ENCODE results near the gene PEDS1. TPM values are rescaled to one million over a fixed set of nuclear protein-coding genes. Genes with fewer than 3 reads are reported as not detected.

The PEDS1 gene
- total and polyA plus RNA-seq, 4 experiments from 2014 or later, result 14.7 to 25.1 (median 16.8) TPM

- Histone ChIP-seq H3K4me3 (ENCODE audit: low read length in 2 of 2) (no peak overlapping the region), H3K9me3 (ENCODE audit: control insufficient read depth in 1 of 2, low read length in 2 of 2) (no peaks in the 10 kb centered on the region), H3K4me1 (ENCODE audit: insufficient read depth, low read length) (peaks cover 6% of the 10 kb centered on the region), H3K36me3 (ENCODE audit: insufficient read depth, low read length) (no peaks in the 10 kb centered on the region), H3K27me3 (ENCODE audit: insufficient read depth, low read length) (no peaks in the 10 kb centered on the region), H3K27ac (ENCODE audit: low read depth, low read length) (no peak overlapping the region)
- Mint-ChIP-seq H3K27ac (peak overlapping the region in 2 of 7 donors; percentile 25 to 75), H3K4me1 (peaks cover 0 to 20% (median 5%) of the 10 kb centered on the region in 4 donors), H3K4me3 (peak overlapping the region in 4 of 8 donors; percentile 7 to 84 (median 40)), H3K9me3 (no peaks in the 10 kb centered on the region), H3K36me3 (peaks cover 0 to 4% of the 10 kb centered on the region in 2 donors), H3K27me3 (peaks cover 11 to 15% of the 10 kb centered on the region in 2 donors)
- CTCF ChIA-PET (ENCODE audit: partially characterized antibody), result interaction anchor here (0.8 to 14.2 kb wide), 19 partner anchors 8 to 561 kb away, joined by 3 to 330 read pairs (median 3); no protein-coding TSS in a partner anchor
- POLR2A ChIA-PET (ENCODE audit: partially characterized antibody), result interaction anchor here (4.4 kb wide), 1 partner anchor 276 kb away, joined by 23 read pairs; no protein-coding TSS in a partner anchor
- DNase-seq, result no peak
- intact Hi-C loops (cut with micrococcal nuclease), result loop anchor here (5.0 kb wide), 1 partner anchor 450 kb away; no protein-coding TSS in a partner anchor
Observed at GRCh38 chr20:50187403-50188051, 34.0 kb upstream of the PEDS1 start.

DNA sequence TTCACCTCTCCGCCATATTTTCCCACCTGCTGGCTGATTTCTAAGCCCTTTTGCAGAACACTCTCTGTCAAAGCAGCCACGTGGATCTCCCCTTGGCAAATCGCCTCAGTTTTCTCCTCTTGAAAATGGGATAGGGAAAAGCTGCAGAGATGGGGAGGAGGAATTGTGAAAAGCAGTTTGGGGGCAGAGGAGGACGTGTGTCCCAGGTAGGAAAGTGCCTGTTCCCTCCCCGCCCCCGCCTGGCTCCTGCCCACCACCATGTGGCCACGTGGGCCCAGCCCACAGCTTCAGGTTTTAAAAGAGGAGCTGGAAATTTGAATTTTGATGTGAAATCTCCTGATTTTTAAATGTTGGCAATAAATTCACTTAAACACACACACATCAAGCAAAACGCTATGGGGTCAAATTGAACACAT lies 33.5 kb upstream of the PEDS1 start:
- Histone ChIP-seq H3K27ac (ENCODE audit: low read depth, low read length) (no peak overlapping the region), H3K27me3 (ENCODE audit: insufficient read depth, low read length) (no peaks in the 10 kb centered on the region), H3K9me3 (ENCODE audit: control insufficient read depth in 1 of 2, low read length in 2 of 2) (no peaks in the 10 kb centered on the region), H3K36me3 (ENCODE audit: insufficient read depth, low read length) (no peaks in the 10 kb centered on the region), H3K4me1 (ENCODE audit: insufficient read depth, low read length) (peaks cover 5% of the 10 kb centered on the region), H3K4me3 (ENCODE audit: low read length in 2 of 2) (no peak overlapping the region)
- Mint-ChIP-seq H3K9me3 (no peaks in the 10 kb centered on the region), H3K27ac (no peak overlapping the region), H3K36me3 (no peaks in the 10 kb centered on the region), H3K4me3 (no peak overlapping the region), H3K4me1 (peaks cover 0 to 15% (median 3%) of the 10 kb centered on the region in 4 donors), H3K27me3 (peaks cover 11 to 15% of the 10 kb centered on the region in 2 donors)
- POLR2A ChIA-PET (ENCODE audit: partially characterized antibody), result no interaction called here
- no peak for DNase-seq
- CTCF ChIA-PET (ENCODE audit: partially characterized antibody), result interaction anchor here (0.8 to 14.2 kb wide), 12 partner anchors 8 to 401 kb away, joined by 3 to 330 read pairs (median 3); no protein-coding TSS in a partner anchor
- intact Hi-C loops (cut with micrococcal nuclease), result loop anchor here (1.0 to 5.0 kb wide), 6 partner anchors 273 to 562 kb away; no protein-coding TSS in a partner anchor

GRCh38 chr20:50186151-50186885 lies 32.8 kb upstream of the PEDS1 start:
- H3K4me3 ChIP-seq (ENCODE audit: low read length in 2 of 2), result no peak overlapping the region
- H3K27me3 ChIP-seq (ENCODE audit: insufficient read depth, low read length), result no peaks in the 10 kb centered on the region
- peak overlapping the region in 1 of 8 donors; percentile 52 for H3K4me3 Mint-ChIP-seq
- no peaks in the 10 kb centered on the region for H3K9me3 Mint-ChIP-seq
- peaks cover 0 to 14% (median 3%) of the 10 kb centered on the region in 4 donors for H3K4me1 Mint-ChIP-seq
- peaks cover 11 to 15% of the 10 kb centered on the region in 2 donors for H3K27me3 Mint-ChIP-seq
- H3K27ac ChIP-seq (ENCODE audit: low read depth, low read length), result no peak overlapping the region
- no peaks in the 10 kb centered on the region for H3K36me3 Mint-ChIP-seq
- H3K27ac Mint-ChIP-seq, result peak overlapping the region in 3 of 7 donors; percentile 52 to 81 (median 71)
- ChIA-PET POLR2A (ENCODE audit: partially characterized antibody) (no interaction called here), CTCF (ENCODE audit: partially characterized antibody) (interaction anchor here (0.5 to 14.2 kb wide), 11 partner anchors 8 to 563 kb away, joined by 3 to 330 read pairs (median 3); no protein-coding TSS in a partner anchor)
- intact Hi-C loops (cut with micrococcal nuclease), result loop anchor here (1.0 to 5.0 kb wide), 6 partner anchors 274 to 563 kb away; no protein-coding TSS in a partner anchor
- DNase-seq, result peak; percentile 74 to 84 (median 80)
- H3K9me3 ChIP-seq (ENCODE audit: control insufficient read depth in 1 of 2, low read length in 2 of 2), result no peaks in the 10 kb centered on the region
- H3K36me3 ChIP-seq (ENCODE audit: insufficient read depth, low read length), result no peaks in the 10 kb centered on the region
- peaks cover 5% of the 10 kb centered on the region for H3K4me1 ChIP-seq (ENCODE audit: insufficient read depth, low read length)

DNA sequence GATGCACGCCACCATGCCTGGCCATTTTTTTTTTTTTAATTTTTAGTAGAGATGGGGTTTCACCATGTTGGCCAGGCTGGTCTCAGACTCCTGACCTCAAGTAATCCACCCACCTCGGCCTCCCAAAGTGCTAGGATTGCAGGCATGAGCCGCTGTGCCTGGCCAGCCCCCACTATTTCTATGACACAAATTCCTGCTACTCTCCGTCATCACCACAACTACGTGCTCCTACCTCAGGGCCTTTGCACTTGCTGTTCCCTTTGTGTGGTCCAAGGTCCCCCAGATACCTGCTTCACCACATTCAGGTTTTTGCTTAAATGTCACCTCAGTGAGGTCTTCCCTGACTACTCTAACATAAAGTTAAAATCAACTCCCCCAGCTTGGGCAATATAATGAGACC lies 31.9 kb upstream of the PEDS1 start:
- no peak overlapping the region for H3K27ac Mint-ChIP-seq
- Histone ChIP-seq H3K36me3 (ENCODE audit: insufficient read depth, low read length) (no peaks in the 10 kb centered on the region), H3K27ac (ENCODE audit: low read depth, low read length) (no peak overlapping the region), H3K4me3 (ENCODE audit: low read length in 2 of 2) (no peak overlapping the region), H3K9me3 (ENCODE audit: control insufficient read depth in 1 of 2, low read length in 2 of 2) (no peaks in the 10 kb centered on the region), H3K4me1 (ENCODE audit: insufficient read depth, low read length) (peaks cover 5% of the 10 kb centered on the region), H3K27me3 (ENCODE audit: insufficient read depth, low read length) (no peaks in the 10 kb centered on the region)
- DNase-seq, result no peak
- H3K27me3 Mint-ChIP-seq, result peaks cover 11 to 15% of the 10 kb centered on the region in 2 donors
- POLR2A ChIA-PET (ENCODE audit: partially characterized antibody), result no interaction called here
- H3K4me3 Mint-ChIP-seq, result no peak overlapping the region
- intact Hi-C loops (cut with micrococcal nuclease), result loop anchor here (5.0 kb wide), 1 partner anchor 452 kb away; no protein-coding TSS in a partner anchor
- CTCF ChIA-PET (ENCODE audit: partially characterized antibody), result interaction anchor here (0.5 to 14.2 kb wide), 8 partner anchors 66 to 564 kb away, joined by 3 to 330 read pairs (median 4); no protein-coding TSS in a partner anchor
- H3K4me1 Mint-ChIP-seq, result peaks cover 0 to 14% (median 3%) of the 10 kb centered on the region in 4 donors
- no peaks in the 10 kb centered on the region for H3K36me3 Mint-ChIP-seq
- no peaks in the 10 kb centered on the region for H3K9me3 Mint-ChIP-seq

GRCh38 chr20:50182346-50182745 lies 28.8 kb upstream of the PEDS1 start:
- Mint-ChIP-seq H3K36me3 (no peaks in the 10 kb centered on the region), H3K27ac (no peak overlapping the region), H3K4me1 (peaks cover 0 to 7% (median 4%) of the 10 kb centered on the region in 4 donors), H3K27me3 (peaks cover 11 to 15% of the 10 kb centered on the region in 2 donors), H3K4me3 (no peak overlapping the region), H3K9me3 (no peaks in the 10 kb centered on the region)
- Histone ChIP-seq H3K27ac (ENCODE audit: low read depth, low read length) (no peak overlapping the region), H3K4me1 (ENCODE audit: insufficient read depth, low read length) (no peaks in the 10 kb centered on the region), H3K9me3 (ENCODE audit: control insufficient read depth in 1 of 2, low read length in 2 of 2) (no peaks in the 10 kb centered on the region), H3K36me3 (ENCODE audit: insufficient read depth, low read length) (no peaks in the 10 kb centered on the region), H3K27me3 (ENCODE audit: insufficient read depth, low read length) (no peaks in the 10 kb centered on the region), H3K4me3 (ENCODE audit: low read length in 2 of 2) (no peak overlapping the region)
- DNase-seq, result no peak
- intact Hi-C loops (cut with micrococcal nuclease), result no loop called here
- ChIA-PET POLR2A (ENCODE audit: partially characterized antibody) (no interaction called here), CTCF (ENCODE audit: partially characterized antibody) (interaction anchor here (1.5 to 14.2 kb wide), 4 partner anchors 13 to 284 kb away, joined by 4 to 330 read pairs (median 79); no protein-coding TSS in a partner anchor)

DNA sequence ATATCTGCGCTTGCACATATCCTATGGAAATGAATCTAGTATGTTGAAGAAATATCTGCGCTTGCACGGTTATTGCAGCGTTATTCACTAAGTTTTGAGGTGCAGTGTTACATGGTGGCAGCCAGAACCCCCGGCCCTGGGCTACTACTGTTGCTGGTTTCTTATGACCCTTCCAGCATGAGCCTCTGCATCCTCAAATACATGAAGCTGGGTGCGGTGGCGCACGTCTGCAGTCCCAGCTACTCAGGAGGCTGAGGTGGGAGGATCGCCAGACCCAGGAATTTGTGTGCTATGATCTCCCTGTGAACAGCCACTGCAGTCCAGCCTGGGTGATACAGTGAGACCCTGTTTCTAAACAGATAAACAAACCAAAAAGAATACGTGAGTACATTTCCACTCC lies 27.8 kb upstream of the PEDS1 start:
- no peak overlapping the region for H3K27ac Mint-ChIP-seq
- Histone ChIP-seq H3K27ac (ENCODE audit: low read depth, low read length) (no peak overlapping the region), H3K4me1 (ENCODE audit: insufficient read depth, low read length) (no peaks in the 10 kb centered on the region), H3K4me3 (ENCODE audit: low read length in 2 of 2) (no peak overlapping the region), H3K27me3 (ENCODE audit: insufficient read depth, low read length) (no peaks in the 10 kb centered on the region), H3K9me3 (ENCODE audit: control insufficient read depth in 1 of 2, low read length in 2 of 2) (no peaks in the 10 kb centered on the region), H3K36me3 (ENCODE audit: insufficient read depth, low read length) (no peaks in the 10 kb centered on the region)
- ChIA-PET CTCF (ENCODE audit: partially characterized antibody) (interaction anchor here (0.7 to 14.2 kb wide), 8 partner anchors 13 to 446 kb away, joined by 3 to 330 read pairs (median 5); no protein-coding TSS in a partner anchor), POLR2A (ENCODE audit: partially characterized antibody) (interaction anchor here (1.2 kb wide), 1 partner anchor 64 kb away, joined by 3 read pairs; no protein-coding TSS in a partner anchor)
- H3K4me3 Mint-ChIP-seq, result no peak overlapping the region
- intact Hi-C loops (cut with micrococcal nuclease), result no loop called here
- H3K9me3 Mint-ChIP-seq, result no peaks in the 10 kb centered on the region
- DNase-seq, result no peak
- H3K36me3 Mint-ChIP-seq, result no peaks in the 10 kb centered on the region
- peaks cover 0 to 7% (median 3%) of the 10 kb centered on the region in 4 donors for H3K4me1 Mint-ChIP-seq
- H3K27me3 Mint-ChIP-seq, result peaks cover 11 to 15% of the 10 kb centered on the region in 2 donors

Measured in CD4-positive, alpha-beta memory T cell (primary cell).